HuH-7.5 (cell line): ENCODE data around the gene BCL2.
A peak's percentile ranks its signal among the peaks of the same experiment; 100 is the strongest.

Source experiments
- DNase-seq: peaks from one replicate; pipeline ENCODE4 v3.0.0; 2011; ENCODE audit warnings: low spot score

Gene BCL2

GRCh38 chr18:63140038-63140450 is 179.5 kb downstream of the BCL2 start:
- no peak for DNase-seq

GRCh38 chr18:63138436-63139340 is 180.9 kb downstream of the BCL2 start:
- DNase-seq, result no peak

GRCh38 chr18:63137999-63138435 is 181.6 kb downstream of the BCL2 start:
- no peak for DNase-seq

- no peak for DNase-seq
Observed at GRCh38 chr18:63135101-63135500, 184.5 kb downstream of the BCL2 start.

- DNase-seq, result no peak
Observed at GRCh38 chr18:63132819-63133200, 186.8 kb downstream of the BCL2 start.

- DNase-seq, result no peak
Observed at GRCh38 chr18:63131959-63132818, 187.4 kb downstream of the BCL2 start.

GRCh38 chr18:63131106-63131958 is 188.2 kb downstream of the BCL2 start:
- DNase-seq, result no peak

- no peak for DNase-seq
Observed at GRCh38 chr18:63130176-63130575, 189.4 kb downstream of the BCL2 start.

GRCh38 chr18:63128237-63128974 is 191.2 kb downstream of the BCL2 start:
- no peak for DNase-seq

- DNase-seq, result no peak
Observed at GRCh38 chr18:63126134-63127069, 193.2 kb downstream of the BCL2 start.

GRCh38 chr18:63120620-63121019 is 198.9 kb downstream of the BCL2 start:
- no peak for DNase-seq

GRCh38 chr18:63119647-63120046 is 199.9 kb downstream of the BCL2 start:
- DNase-seq, result peak; percentile 33

- no peak for DNase-seq
Observed at GRCh38 chr18:63113899-63114565, 205.5 kb downstream of the BCL2 start.

- DNase-seq, result no peak
Observed at GRCh38 chr18:63112706-63113105, 206.9 kb downstream of the BCL2 start.

- no peak for DNase-seq
Observed at GRCh38 chr18:63111671-63112402, 207.7 kb downstream of the BCL2 start.

- DNase-seq, result no peak
Observed at GRCh38 chr18:63109802-63110201, 209.8 kb downstream of the BCL2 start.

GRCh38 chr18:63109022-63109421 is 210.5 kb downstream of the BCL2 start:
- no peak for DNase-seq

GRCh38 chr18:63107931-63108330 is 211.6 kb downstream of the BCL2 start:
- DNase-seq, result no peak
